GM21717 (cell line): ENCODE measurements around the gene RPL27A.

ENCODE experiments used
- ATAC-seq: cut with Tn5 transposase; IDR thresholded peaks from one replicate; pipeline ENCODE4 v1.9.1; 2021; ENCODE audit warnings: mild to moderate bottlenecking, moderate library complexity; ENCODE audit not compliant: unreplicated experiment

RPL27A gene

GRCh38 chr11:8720352-8720751 is 37.8 kb downstream of the RPL27A start:
- no peak for ATAC-seq

DNA sequence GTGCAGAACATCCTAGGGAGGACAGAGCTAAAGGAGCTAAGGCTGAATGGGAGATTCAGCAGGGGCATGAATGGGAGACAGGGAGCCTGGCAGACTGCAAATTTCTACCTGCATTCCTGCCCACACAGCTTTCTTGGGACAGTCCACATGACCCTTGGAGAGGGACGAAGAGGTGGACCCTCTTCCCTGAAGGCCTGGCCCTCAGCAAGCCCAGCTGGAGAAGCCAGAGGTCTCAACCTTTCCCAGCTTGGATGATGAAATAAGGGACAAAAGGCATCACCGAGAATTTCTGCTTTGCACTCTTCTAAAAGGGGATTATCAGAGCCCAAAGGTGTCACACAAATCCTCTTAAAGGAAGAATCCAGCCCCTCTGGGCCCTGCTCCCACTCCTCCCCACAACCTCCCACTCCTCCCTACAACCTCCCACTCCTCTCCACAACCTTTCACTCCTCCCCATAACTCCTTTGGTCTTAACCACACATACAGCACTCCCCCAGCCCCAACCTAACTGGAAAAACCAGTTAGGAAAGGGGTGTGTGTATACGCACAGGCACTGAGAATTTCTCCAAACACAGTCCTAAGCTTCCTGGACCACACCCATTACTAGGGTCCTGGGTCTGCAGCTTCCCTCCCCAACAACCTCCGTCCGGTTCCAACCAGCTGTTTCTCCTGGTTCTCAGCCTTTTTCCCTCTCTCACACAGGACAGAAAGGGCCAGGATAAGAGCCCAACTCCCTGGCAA is 38.4 kb downstream of the RPL27A start:
- no peak for ATAC-seq

DNA sequence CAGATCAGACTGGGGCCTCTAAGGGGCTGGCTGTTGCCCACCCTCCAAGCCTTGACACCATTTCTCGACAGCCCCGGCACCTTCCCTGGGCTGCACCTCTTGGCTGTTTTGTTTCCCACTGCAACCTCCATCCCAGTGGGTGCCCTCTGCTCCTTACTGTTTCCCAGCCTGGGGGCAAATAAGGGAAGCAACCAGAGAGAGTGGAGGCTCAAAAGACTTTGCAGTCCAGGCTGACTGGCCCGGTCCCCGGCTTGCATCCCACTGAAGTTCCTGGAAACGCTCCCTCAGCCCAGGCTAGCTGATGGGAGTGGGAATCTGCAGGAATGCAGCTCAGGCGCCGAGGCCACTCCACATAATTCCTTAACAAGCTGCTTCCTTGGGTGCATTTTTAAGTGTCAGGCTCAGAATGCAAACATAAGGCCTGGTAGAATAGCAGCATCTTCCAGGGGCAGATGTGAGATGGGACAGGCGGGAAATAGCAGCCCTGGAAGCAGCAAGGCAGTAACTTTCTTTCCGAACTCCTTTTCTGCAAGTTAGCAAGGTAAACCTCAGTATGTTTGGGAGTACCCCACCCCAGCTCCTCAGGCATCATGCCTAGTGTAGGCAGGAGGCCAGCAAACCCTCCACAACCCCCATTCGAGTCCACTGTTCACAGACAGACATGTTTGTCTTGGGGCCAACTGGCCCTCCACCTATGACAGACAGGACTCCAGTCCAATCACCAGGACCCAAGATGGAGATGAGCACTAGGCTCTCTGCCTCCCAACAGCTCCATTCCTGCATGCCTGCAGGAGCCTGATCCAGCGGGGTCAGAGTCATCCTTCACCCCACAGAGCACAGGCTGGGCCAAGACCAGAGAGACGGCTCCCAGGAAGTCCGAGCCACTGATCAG is 39.3 kb downstream of the RPL27A start:
- ATAC-seq = no peak

GRCh38 chr11:8722809-8723208 is 40.2 kb downstream of the RPL27A start:
- no peak for ATAC-seq

- ATAC-seq = no peak
Measured at GRCh38 chr11:8723711-8724110, 41.1 kb downstream of the RPL27A start.

DNA sequence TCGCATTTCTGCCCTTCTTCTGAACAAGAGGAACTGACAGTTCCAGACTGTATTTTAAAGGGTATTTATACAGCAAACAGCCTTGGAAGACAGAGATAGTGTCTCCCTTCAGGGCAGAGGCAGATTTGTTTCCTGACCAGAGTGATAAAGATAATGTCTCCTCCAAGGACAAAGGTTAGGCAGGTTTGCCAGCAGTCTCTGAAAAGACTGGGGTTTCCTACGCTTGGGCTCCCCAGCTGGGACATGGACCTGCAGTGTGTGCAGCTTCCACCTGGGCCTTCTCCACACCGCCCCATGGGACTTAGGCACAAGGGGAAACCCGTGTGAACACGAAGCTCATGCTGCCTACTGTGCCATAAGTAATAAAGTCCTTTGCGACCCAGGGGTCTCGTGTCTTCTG is 42.1 kb downstream of the RPL27A start:
- no peak for ATAC-seq

- no peak for ATAC-seq
Measured at GRCh38 chr11:8726395-8726794, 43.8 kb downstream of the RPL27A start.

DNA sequence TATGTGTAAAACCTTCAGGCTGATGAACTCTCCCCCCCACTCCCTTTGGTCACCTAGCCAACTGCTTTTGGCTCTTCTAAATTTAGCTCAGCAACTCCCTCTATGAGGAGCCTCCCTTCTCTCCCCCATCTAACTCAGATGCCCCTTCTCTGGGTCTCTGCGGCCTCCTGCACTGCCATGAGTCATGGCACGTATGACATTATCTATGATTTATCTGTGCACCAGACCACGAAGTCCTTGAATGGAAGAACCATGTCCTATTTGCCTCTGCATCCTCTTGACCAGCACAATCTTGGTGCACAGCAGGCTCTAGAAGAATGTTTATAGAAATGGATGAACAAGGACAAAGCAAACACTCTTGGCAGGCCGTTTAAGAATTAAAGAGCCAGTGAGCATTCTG is 46.0 kb downstream of the RPL27A start:
- ATAC-seq = no peak

DNA sequence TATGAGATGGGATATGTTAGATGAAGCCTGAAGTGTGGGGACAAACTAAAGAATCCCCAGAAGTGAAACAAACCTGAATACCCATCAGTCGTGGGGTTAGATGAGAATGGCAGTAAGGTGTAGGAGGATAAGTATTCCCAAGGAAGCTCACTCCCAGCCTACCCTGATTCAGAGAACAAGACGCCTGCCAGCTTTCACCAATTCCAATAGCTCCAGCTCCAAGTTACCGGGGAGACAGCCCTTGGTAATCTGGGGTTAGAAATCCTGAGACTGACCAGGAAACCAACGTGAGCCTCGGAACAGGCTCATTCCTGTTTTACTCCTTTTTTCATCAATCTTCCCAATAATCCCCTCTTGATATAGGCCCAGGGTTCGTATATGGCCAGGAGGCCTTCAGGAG is 46.5 kb downstream of the RPL27A start:
- no peak for ATAC-seq

GRCh38 chr11:8729837-8730696 is 47.5 kb downstream of the RPL27A start:
- ATAC-seq = no peak

DNA sequence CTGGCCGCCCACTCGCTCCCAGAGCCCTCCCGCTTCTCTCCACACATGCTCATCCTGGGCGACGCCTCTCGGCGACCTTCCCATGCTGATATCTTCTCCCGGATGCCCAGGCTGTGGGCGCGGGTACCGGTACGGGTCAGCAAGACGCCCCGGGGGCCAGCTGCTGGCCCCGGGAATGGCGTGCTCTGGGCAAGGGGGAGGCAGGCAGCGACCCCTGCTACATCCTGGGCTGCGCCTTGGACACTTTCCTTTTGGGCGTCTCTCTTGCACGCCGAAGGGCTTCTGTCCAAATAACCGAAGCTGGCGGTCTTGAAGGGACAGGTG is 48.1 kb downstream of the RPL27A start:
- no peak for ATAC-seq

DNA sequence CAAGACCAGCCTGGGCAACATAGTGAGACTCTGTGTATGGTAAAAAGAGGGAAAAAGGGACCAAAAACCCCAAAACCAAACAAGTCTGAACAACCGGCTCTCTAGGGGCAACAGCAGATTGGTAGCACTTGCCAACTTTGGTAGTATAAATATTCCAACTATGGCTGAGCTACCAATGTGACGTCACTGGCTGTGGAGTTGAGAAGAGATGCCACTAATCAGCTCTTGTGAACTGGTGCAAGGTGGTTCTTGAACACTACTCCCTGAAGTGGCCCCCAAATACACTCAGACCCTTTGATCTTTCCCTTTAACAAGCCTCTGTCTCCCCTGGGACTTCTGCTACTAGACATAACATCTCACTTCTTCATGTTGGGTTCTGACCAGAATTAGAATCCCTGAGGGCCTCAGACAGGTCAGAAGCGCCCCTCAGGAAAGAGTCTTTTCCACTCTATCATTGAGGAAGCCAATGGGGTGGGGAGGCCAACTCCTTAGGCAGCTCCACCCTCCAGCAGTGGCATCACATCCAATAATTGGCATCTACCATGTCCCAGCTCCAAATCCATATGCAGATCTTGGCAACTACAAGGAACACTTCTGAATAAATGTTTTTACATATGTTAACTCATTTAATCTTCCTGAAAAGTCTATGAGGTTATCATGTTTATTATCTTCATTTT is 49.2 kb downstream of the RPL27A start:
- ATAC-seq = no peak

- ATAC-seq = peak; percentile 81
Measured at GRCh38 chr11:8732324-8732670, 49.7 kb downstream of the RPL27A start.

- no peak for ATAC-seq
Measured at GRCh38 chr11:8732748-8733241, 50.2 kb downstream of the RPL27A start.

DNA sequence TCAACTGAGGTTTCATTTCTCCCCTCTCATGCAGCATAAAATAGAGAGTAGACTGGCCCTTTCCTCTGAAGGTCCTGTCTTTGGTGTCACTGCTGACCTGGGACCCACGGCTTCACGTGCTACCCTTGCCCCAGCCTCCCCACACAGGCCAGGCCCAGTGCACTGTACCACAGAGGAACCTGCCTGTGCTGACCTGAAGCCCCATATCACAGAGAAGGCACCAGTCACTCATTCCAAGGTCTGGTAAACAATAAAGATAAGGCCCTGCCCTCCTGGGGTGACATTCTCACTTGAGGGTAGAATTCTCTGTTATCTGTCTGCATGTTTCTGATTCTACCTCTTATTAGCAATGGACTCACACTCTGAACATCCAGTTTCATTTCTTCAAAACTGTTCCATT is 51.3 kb downstream of the RPL27A start:
- ATAC-seq = no peak

DNA sequence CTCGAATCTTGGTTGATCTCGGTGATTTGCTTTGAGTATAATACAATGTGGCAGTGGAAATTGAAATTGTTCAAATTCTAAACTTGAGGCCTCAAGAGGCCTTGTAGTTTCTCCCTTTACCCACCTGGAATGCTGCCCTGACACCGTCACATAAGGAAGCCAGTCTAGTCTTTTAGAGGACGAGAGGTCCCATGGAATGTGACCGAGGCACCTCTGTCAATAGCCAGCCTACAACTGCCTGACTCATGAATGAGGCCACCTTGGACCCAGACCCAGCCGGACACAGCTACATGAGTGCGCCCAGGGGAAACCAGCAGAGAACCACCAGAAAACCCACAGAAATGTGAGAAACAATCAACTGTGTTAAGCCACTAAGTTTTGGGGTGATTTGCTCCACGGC is 52.5 kb downstream of the RPL27A start:
- ATAC-seq = no peak

DNA sequence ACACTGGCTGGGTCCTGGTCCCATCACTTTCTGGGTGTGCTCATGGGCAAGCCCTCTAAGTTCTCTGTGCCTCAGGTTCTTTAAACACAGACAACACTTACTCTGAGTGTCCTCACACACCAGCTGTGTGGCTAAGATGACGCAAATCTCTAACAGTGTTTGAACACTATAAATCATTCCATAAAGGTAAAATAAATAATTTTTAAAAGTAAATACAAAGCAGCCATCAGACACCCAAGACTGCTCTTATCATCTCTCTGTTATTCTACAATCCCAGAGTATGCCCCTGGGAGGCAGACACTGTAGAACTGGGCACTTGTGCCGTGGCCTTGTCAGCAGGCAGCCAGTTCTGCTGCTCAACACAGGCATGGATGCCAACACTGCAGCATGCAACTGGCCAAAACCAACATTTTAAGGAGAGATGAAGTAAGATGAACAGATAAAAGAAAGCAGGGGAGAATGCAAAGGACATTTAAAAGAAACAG is 56.8 kb downstream of the RPL27A start:
- no peak for ATAC-seq
